WTC11 (cell line): ENCODE measurements around the gene AKR7A2. TPM values are rescaled to one million over a fixed set of nuclear protein-coding genes. Genes with fewer than 3 reads are reported as not detected.
"Not testable (repeated sequence)": the region's sequence is repeated elsewhere in the genome, so short reads cannot be mapped to it uniquely, and the experiment has no call there.

Source experiments
- ATAC-seq: fragments of 200-7000 bp; cut with Tn5 transposase; 2 replicates; pipeline ENCODE4 v1.10.0; 2021; ENCODE audit warnings: mild to moderate bottlenecking, moderate library complexity
- CTCF ChIA-PET: fragments of 300-600 bp; sonication (Branson Sonifier 250); formaldehyde crosslinking; loops from one replicate; lab custom pipeline; 2021; ENCODE audit warnings: antibody characterized with exemption; lab: Charles Lee
- POLR2A ChIA-PET: fragments of 350-600 bp; sonication (Branson Sonifier 250); formaldehyde crosslinking; loops from one replicate; lab custom pipeline; 2021; ENCODE audit warnings: antibody characterized with exemption; lab: Charles Lee
- DNase-seq: peaks from one replicate; pipeline ENCODE4 v3.0.0; 2021; ENCODE audit warnings: low spot score
- H3K27ac Mint-ChIP-seq: 2 replicates; pipeline ENCODE4 v1.8.0; 2021; ENCODE audit warnings: mixed read lengths
- H3K27me3 Mint-ChIP-seq: 2 replicates; pipeline ENCODE4 v1.8.0; 2021; ENCODE audit warnings: low read depth, mild to moderate bottlenecking, moderate library complexity, mixed read lengths
- H3K36me3 Mint-ChIP-seq: 2 replicates; pipeline ENCODE4 v1.8.0; 2021; ENCODE audit warnings: mixed read lengths
- H3K4me1 Mint-ChIP-seq: 2 replicates; pipeline ENCODE4 v1.8.0; 2022; ENCODE audit warnings: mixed read lengths
- H3K4me3 Mint-ChIP-seq: 2 replicates; pipeline ENCODE4 v1.8.0; 2021; ENCODE audit warnings: mild to moderate bottlenecking, moderate library complexity, mixed read lengths
- H3K9me3 Mint-ChIP-seq: 2 replicates; pipeline ENCODE4 v1.8.0; 2021; ENCODE audit warnings: mixed read lengths
- CBFB ChIP-seq: sonication (generic); formaldehyde crosslinking; IDR thresholded peaks from 2 replicates; pipeline ENCODE4 v1.8.1; 2022; ENCODE audit warnings: mild to moderate bottlenecking, low read depth, missing genetic modification reagents
- CREM ChIP-seq: sonication (generic); formaldehyde crosslinking; IDR thresholded peaks from 2 replicates; pipeline ENCODE4 v1.8.1; 2022; ENCODE audit warnings: mild to moderate bottlenecking, missing genetic modification reagents, moderate library complexity
- EMX1 ChIP-seq: fragments of 250-450 bp; sonication (Bioruptor Pico); IDR thresholded peaks from 2 replicates; pipeline ENCODE4 v1.8.0; 2021; ENCODE audit warnings: mild to moderate bottlenecking
- ESRRA ChIP-seq: sonication (generic); formaldehyde crosslinking; IDR thresholded peaks from 2 replicates; pipeline ENCODE4 v1.8.1; 2022; ENCODE audit warnings: mild to moderate bottlenecking, missing genetic modification reagents, borderline replicate concordance
- GRHL2 ChIP-seq: fragments of 250-450 bp; sonication (Bioruptor Pico); IDR thresholded peaks from 2 replicates; pipeline ENCODE4 v1.8.0; 2022; ENCODE audit warnings: mild to moderate bottlenecking, moderate library complexity; ENCODE audit not compliant: insufficient replicate concordance, severe bottlenecking
- NR1H2 ChIP-seq: sonication (generic); formaldehyde crosslinking; IDR thresholded peaks from 2 replicates; pipeline ENCODE4 v1.9.0; 2021; ENCODE audit warnings: mild to moderate bottlenecking, moderate library complexity, missing genetic modification reagents
- NR2C2 ChIP-seq: sonication (generic); formaldehyde crosslinking; IDR thresholded peaks from 2 replicates; pipeline ENCODE4 v1.8.0; 2022; ENCODE audit warnings: mild to moderate bottlenecking, missing genetic modification reagents
- RELA ChIP-seq: sonication (generic); formaldehyde crosslinking; IDR thresholded peaks from 2 replicates; pipeline ENCODE4 v1.8.1; 2022; ENCODE audit warnings: missing genetic modification reagents, mild to moderate bottlenecking, borderline replicate concordance
- RORB ChIP-seq: fragments of 250-450 bp; sonication (Bioruptor Pico); IDR thresholded peaks from 2 replicates; pipeline ENCODE4 v1.9.0; 2021; ENCODE audit warnings: mild to moderate bottlenecking
- SOX15 ChIP-seq: fragments of 250-450 bp; sonication (Bioruptor Pico); IDR thresholded peaks from 2 replicates; pipeline ENCODE4 v1.9.0; 2021; ENCODE audit warnings: mild to moderate bottlenecking
- TCF7 ChIP-seq: sonication (generic); formaldehyde crosslinking; IDR thresholded peaks from 2 replicates; pipeline ENCODE4 v1.8.0; 2022; ENCODE audit warnings: mild to moderate bottlenecking, low read depth, missing genetic modification reagents, moderate library complexity
- ZNF121 ChIP-seq: sonication (generic); formaldehyde crosslinking; IDR thresholded peaks from 2 replicates; pipeline ENCODE4 v1.8.0; 2023; ENCODE audit warnings: missing genetic modification reagents
- ZNF317 ChIP-seq: sonication (generic); formaldehyde crosslinking; IDR thresholded peaks from 2 replicates; pipeline ENCODE4 v1.8.1; 2023; ENCODE audit warnings: low read depth, mild to moderate bottlenecking, moderate library complexity, missing genetic modification reagents, borderline replicate concordance
- ZNF416 ChIP-seq: fragments of 250-450 bp; sonication (Bioruptor Pico); IDR thresholded peaks from 2 replicates; pipeline ENCODE4 v1.9.0; 2021; ENCODE audit warnings: mild to moderate bottlenecking, inconsistent platforms
- total RNA-seq: library from RNA; stranded (reverse); gene quantifications from 3 replicates; pipeline ENCODE4 v1.2.3, GENCODE V29; 2021
- TF ChIP-seq, protein P1 (sequence below): fragments of 250-450 bp; sonication (Bioruptor Pico); conservative IDR thresholded peaks from 2 replicates; pipeline ENCODE4 v1.9.0; 2021; ENCODE audit warnings: mild to moderate bottlenecking
- TF ChIP-seq, protein P2 (sequence below): sonication (generic); formaldehyde crosslinking; conservative IDR thresholded peaks from 2 replicates; pipeline ENCODE4 v1.8.1; 2023; ENCODE audit warnings: mild to moderate bottlenecking, low read depth, missing genetic modification reagents, moderate library complexity
- TF ChIP-seq, protein P3 (sequence below): sonication (generic); formaldehyde crosslinking; conservative IDR thresholded peaks from 2 replicates; pipeline ENCODE4 v1.8.1; 2022; ENCODE audit warnings: mild to moderate bottlenecking, missing genetic modification reagents
- TF ChIP-seq, protein P4 (sequence below): sonication (generic); formaldehyde crosslinking; IDR thresholded peaks from 2 replicates; pipeline ENCODE4 v1.8.0; 2022; ENCODE audit warnings: missing genetic modification reagents
- TF ChIP-seq, protein P5 (sequence below): fragments of 250-450 bp; sonication (Bioruptor Pico); IDR thresholded peaks from 2 replicates; pipeline ENCODE4 v1.8.0; 2021; ENCODE audit warnings: mild to moderate bottlenecking
- TF ChIP-seq, protein P6 (sequence below): sonication (generic); formaldehyde crosslinking; IDR thresholded peaks from 2 replicates; pipeline ENCODE4 v1.8.0; 2022; ENCODE audit warnings: mild to moderate bottlenecking, missing genetic modification reagents

AKR7A2 gene
- total RNA-seq, 1 experiment from 2014 or later, result 43.4 TPM

DNA sequence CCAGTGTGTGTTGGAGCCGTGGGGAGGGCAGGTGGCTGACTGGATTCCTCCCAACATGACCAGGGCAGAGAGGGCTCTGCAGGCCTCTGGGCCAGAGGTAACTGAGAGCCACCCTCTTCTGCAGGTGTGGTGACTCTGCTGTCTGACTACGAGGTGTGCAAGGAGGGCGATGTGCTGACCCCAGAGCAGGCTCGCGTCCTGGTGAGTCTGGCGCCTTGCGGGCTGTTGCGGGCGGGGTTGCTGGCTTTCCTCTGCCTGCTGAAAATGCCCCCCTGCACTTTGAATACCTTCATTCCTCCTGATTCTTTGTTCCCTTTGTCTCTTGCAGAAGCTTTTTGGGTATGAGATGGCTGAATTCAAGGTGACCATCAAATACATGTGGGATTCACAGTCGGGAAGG, 53.6 kb downstream of the AKR7A2 start:
- ATAC-seq, result no peak
- Mint-ChIP-seq H3K27ac (no peak overlapping the region), H3K36me3 (peaks cover 51% of the 10 kb centered on the region), H3K4me1 (peaks cover 6% of the 10 kb centered on the region), H3K27me3 (no peaks in the 10 kb centered on the region), H3K9me3 (no peaks in the 10 kb centered on the region), H3K4me3 (no peak overlapping the region)
- no peak for DNase-seq
- TF ChIP-seq, protein P1, sequence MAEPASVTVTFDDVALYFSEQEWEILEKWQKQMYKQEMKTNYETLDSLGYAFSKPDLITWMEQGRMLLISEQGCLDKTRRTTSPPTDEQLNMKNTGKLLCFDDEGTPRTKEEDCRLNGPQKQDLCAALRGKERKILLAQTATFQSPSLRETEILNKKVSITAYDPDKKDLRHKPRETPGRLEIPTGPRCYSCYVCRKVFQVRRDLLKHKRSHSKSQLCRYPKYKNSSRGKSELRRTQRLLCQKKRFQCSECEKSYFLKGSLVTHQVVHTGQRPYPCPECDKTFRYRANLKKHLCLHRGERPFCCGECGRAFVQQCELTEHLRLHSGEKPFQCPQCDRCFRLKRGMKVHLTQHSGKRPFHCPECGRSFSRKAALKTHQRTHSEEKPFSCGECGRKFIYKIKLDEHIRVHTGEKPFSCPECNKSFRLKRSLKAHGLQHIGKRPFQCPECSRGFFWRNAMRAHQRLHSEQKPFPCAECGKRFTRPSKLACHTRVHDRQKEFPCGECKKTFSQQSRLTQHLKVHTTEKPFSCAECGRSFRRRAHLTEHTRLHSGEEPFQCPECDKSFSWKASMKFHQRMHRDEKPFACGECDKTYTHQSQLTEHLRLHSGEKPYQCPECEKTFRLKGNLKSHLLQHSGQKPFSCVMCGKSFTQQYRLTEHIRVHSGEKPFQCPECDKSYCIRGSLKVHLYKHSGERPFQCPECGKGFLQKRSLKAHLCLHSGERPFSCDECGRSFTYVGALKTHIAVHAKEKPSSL, result no peak
- TF ChIP-seq, protein P2, sequence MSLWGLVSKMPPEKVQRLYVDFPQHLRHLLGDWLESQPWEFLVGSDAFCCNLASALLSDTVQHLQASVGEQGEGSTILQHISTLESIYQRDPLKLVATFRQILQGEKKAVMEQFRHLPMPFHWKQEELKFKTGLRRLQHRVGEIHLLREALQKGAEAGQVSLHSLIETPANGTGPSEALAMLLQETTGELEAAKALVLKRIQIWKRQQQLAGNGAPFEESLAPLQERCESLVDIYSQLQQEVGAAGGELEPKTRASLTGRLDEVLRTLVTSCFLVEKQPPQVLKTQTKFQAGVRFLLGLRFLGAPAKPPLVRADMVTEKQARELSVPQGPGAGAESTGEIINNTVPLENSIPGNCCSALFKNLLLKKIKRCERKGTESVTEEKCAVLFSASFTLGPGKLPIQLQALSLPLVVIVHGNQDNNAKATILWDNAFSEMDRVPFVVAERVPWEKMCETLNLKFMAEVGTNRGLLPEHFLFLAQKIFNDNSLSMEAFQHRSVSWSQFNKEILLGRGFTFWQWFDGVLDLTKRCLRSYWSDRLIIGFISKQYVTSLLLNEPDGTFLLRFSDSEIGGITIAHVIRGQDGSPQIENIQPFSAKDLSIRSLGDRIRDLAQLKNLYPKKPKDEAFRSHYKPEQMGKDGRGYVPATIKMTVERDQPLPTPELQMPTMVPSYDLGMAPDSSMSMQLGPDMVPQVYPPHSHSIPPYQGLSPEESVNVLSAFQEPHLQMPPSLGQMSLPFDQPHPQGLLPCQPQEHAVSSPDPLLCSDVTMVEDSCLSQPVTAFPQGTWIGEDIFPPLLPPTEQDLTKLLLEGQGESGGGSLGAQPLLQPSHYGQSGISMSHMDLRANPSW, result no peak
- TF ChIP-seq GRHL2 (CRISPR knock-in tag), result no peak
- no peak for TF ChIP-seq EMX1 (CRISPR knock-in tag)
- TF ChIP-seq RORB (CRISPR knock-in tag), result no peak
- TF ChIP-seq RELA, result no peak
- TF ChIP-seq ZNF317 (CRISPR knock-in tag), result no peak
- TF ChIP-seq, protein P3, sequence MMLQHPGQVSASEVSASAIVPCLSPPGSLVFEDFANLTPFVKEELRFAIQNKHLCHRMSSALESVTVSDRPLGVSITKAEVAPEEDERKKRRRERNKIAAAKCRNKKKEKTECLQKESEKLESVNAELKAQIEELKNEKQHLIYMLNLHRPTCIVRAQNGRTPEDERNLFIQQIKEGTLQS (CRISPR knock-in tag), result no peak
- TF ChIP-seq CREM, result no peak
- no peak for TF ChIP-seq ZNF416 (CRISPR knock-in tag)
- TF ChIP-seq SOX15, result no peak
- TF ChIP-seq CBFB (CRISPR knock-in tag), result no peak
- TF ChIP-seq TCF7 (CRISPR knock-in tag), result no peak
- TF ChIP-seq NR2C2 (CRISPR knock-in tag), result no peak
- ChIA-PET CTCF (no interaction called here), POLR2A (no interaction called here)

DNA sequence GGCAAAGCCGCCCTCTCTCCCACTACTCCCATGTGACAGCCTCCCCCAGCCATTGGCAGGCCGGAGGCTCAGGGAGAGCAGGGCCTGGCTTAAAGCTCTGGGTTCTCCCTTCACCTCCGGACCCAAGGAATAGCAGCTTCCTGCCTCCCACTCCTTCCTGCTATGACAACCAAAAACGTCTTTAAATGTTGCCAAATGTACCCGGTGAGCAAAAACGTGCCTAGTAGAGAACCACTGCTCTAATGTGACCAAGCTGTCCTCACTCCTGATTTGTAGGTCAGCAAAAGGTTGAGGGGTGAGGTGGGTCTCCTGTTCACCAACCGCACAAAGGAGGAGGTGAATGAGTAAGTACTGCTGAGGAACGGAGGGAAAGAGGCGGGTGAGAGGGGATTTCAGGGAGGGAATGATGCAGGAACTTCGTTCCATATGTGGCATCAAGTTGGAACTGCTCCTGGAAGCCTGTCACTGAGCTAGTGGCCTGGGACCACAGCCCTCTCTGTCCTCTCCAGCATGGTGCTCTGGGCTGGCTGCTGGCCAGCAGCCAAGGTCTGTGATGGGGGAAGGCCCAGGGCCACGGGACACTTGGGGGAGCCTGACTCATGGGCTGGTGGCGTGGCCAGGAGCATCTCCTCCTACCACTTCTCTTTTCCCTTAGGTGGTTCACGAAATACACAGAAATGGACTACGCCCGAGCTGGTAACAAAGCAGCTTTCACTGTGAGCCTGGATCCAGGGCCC, 54.6 kb downstream of the AKR7A2 start:
- Mint-ChIP-seq H3K9me3 (no peaks in the 10 kb centered on the region), H3K4me3 (no peak overlapping the region), H3K4me1 (peaks cover 13% of the 10 kb centered on the region), H3K27ac (no peak overlapping the region), H3K27me3 (no peaks in the 10 kb centered on the region), H3K36me3 (peaks cover 51% of the 10 kb centered on the region)
- CTCF ChIA-PET, result no interaction called here
- no peak for TF ChIP-seq ESRRA (CRISPR knock-in tag)
- TF ChIP-seq, protein P4, sequence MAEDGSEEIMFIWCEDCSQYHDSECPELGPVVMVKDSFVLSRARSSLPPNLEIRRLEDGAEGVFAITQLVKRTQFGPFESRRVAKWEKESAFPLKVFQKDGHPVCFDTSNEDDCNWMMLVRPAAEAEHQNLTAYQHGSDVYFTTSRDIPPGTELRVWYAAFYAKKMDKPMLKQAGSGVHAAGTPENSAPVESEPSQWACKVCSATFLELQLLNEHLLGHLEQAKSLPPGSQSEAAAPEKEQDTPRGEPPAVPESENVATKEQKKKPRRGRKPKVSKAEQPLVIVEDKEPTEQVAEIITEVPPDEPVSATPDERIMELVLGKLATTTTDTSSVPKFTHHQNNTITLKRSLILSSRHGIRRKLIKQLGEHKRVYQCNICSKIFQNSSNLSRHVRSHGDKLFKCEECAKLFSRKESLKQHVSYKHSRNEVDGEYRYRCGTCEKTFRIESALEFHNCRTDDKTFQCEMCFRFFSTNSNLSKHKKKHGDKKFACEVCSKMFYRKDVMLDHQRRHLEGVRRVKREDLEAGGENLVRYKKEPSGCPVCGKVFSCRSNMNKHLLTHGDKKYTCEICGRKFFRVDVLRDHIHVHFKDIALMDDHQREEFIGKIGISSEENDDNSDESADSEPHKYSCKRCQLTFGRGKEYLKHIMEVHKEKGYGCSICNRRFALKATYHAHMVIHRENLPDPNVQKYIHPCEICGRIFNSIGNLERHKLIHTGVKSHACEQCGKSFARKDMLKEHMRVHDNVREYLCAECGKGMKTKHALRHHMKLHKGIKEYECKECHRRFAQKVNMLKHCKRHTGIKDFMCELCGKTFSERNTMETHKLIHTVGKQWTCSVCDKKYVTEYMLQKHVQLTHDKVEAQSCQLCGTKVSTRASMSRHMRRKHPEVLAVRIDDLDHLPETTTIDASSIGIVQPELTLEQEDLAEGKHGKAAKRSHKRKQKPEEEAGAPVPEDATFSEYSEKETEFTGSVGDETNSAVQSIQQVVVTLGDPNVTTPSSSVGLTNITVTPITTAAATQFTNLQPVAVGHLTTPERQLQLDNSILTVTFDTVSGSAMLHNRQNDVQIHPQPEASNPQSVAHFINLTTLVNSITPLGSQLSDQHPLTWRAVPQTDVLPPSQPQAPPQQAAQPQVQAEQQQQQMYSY (CRISPR knock-in tag), result no peak
- TF ChIP-seq NR1H2 (CRISPR knock-in tag), result no peak
- TF ChIP-seq, protein P5, sequence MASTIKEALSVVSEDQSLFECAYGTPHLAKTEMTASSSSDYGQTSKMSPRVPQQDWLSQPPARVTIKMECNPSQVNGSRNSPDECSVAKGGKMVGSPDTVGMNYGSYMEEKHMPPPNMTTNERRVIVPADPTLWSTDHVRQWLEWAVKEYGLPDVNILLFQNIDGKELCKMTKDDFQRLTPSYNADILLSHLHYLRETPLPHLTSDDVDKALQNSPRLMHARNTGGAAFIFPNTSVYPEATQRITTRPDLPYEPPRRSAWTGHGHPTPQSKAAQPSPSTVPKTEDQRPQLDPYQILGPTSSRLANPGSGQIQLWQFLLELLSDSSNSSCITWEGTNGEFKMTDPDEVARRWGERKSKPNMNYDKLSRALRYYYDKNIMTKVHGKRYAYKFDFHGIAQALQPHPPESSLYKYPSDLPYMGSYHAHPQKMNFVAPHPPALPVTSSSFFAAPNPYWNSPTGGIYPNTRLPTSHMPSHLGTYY, result no peak
- TF ChIP-seq, protein P6, sequence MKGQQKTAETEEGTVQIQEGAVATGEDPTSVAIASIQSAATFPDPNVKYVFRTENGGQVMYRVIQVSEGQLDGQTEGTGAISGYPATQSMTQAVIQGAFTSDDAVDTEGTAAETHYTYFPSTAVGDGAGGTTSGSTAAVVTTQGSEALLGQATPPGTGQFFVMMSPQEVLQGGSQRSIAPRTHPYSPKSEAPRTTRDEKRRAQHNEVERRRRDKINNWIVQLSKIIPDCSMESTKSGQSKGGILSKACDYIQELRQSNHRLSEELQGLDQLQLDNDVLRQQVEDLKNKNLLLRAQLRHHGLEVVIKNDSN (CRISPR knock-in tag), result no peak
- no peak for TF ChIP-seq ZNF121 (CRISPR knock-in tag)
- POLR2A ChIA-PET, result interaction anchor here (0.5 kb wide), 1 partner anchor 91 kb away, joined by 6 read pairs; no protein-coding TSS in a partner anchor
- DNase-seq (no peak), ATAC-seq (no peak)

DNA sequence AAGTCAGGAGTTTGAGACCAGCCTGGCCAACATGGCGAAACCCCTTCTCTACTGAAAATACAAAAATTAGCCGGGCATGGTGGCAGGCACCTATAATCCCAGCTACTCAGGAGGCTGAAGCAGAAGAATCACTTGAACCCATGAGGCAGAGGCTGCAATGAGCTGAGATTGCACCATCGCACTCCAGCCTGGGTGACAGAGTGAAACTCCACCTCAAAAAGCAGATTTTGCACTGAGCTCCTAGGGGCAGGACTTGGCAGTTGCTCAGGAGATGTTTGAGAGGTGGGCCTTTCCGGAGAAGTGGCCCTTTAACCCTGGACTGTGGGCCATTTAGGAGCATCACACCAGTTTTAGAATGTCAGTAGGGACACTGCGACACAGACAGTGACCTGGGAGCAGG, 55.6 kb downstream of the AKR7A2 start:
- CTCF ChIA-PET, result interaction anchor here (1.3 kb wide), 1 partner anchor 13 kb away, joined by 3 read pairs; no protein-coding TSS in a partner anchor
- Mint-ChIP-seq H3K36me3 (peaks cover 51% of the 10 kb centered on the region), H3K4me1 (peaks cover 13% of the 10 kb centered on the region)
- H3K4me3 Mint-ChIP-seq, DNase-seq, POLR2A ChIA-PET, H3K27me3 Mint-ChIP-seq, H3K9me3 Mint-ChIP-seq, H3K27ac Mint-ChIP-seq, ATAC-seq: not testable (repeated sequence)
